K562 (cell line): ENCODE data around the gene SUFU. TPM values are rescaled to one million over a fixed set of nuclear protein-coding genes. Genes with fewer than 3 reads are reported as not detected.

Experiments used
- CBX3 ChIP-seq, 2 experiments: IDR thresholded peaks; 1 replicate in 1 of 2; 2 replicates in 1 of 2; pipeline ENCODE4 v1.6.1; 2012; ENCODE audit warnings: inconsistent platforms in 2 of 2, low read length in 2 of 2, borderline replicate concordance in 1 of 2, control low read depth in 1 of 2
- CEBPB ChIP-seq: fragments of 450-650 bp; IDR thresholded peaks from 2 replicates; pipeline ENCODE4 v1.6.1; 2016; ENCODE audit warnings: missing genetic modification characterization, missing compliant biosample characterization
- CEBPG ChIP-seq, 3 experiments: fragments of 200-800 bp in 1 of 3; sonication (Bioruptor generic) in 1 of 3; sonication (generic) in 1 of 3; formaldehyde crosslinking in 1 of 3; IDR thresholded peaks in 2 of 3; conservative IDR thresholded peaks in 1 of 3; 2 replicates each; pipeline versions ENCODE4 v1.6.1 to v1.8.0; 2016 to 2022; ENCODE audit warnings: missing compliant biosample characterization in 2 of 3, missing genetic modification characterization in 2 of 3, mild to moderate bottlenecking in 1 of 3, missing genetic modification reagents in 1 of 3
- HINFP ChIP-seq: fragments of 450-650 bp; conservative IDR thresholded peaks from 2 replicates; pipeline ENCODE4 v1.6.1; 2016; ENCODE audit warnings: missing genetic modification characterization, low read depth, mild to moderate bottlenecking, control low read depth, missing compliant biosample characterization
- KLF16 ChIP-seq: IDR thresholded peaks from 2 replicates; pipeline ENCODE4 v1.6.1; 2016; ENCODE audit warnings: antibody characterized with exemption
- MITF ChIP-seq: IDR thresholded peaks from 2 replicates; pipeline ENCODE4 v1.6.1; 2014; ENCODE audit warnings: antibody characterized with exemption
- PML ChIP-seq: IDR thresholded peaks from 2 replicates; pipeline ENCODE4 v1.6.1; 2012; ENCODE audit warnings: low read length, inconsistent platforms
- SMAD3 ChIP-seq: fragments of 450-650 bp; formaldehyde crosslinking; conservative IDR thresholded peaks from 2 replicates; pipeline ENCODE4 v1.4.0; 2020; ENCODE audit warnings: mild to moderate bottlenecking
- TCF15 ChIP-seq: fragments of 250-450 bp; sonication (Bioruptor Pico); IDR thresholded peaks from 2 replicates; pipeline ENCODE4 v1.8.0; 2022; ENCODE audit warnings: moderate library complexity, mild to moderate bottlenecking, inconsistent platforms
- TFAP4 ChIP-seq: sonication (generic); formaldehyde crosslinking; IDR thresholded peaks from 2 replicates; pipeline ENCODE4 v1.8.0; 2022; ENCODE audit warnings: missing genetic modification reagents, mild to moderate bottlenecking, moderate library complexity, borderline replicate concordance
- ZNF274 ChIP-seq: IDR thresholded peaks from 2 replicates; pipeline ENCODE4 v1.6.1; 2011; ENCODE audit warnings: low read depth, mild to moderate bottlenecking, low read length, moderate library complexity, borderline replicate concordance
- ZNF445 ChIP-seq: fragments of 250-450 bp; sonication (Bioruptor Pico); IDR thresholded peaks from 2 replicates; pipeline ENCODE4 v1.4.0; 2020; ENCODE audit warnings: low read depth, mild to moderate bottlenecking, moderate library complexity
- polyA plus RNA-seq, 8 experiments: library from polyadenylated mRNA; depleted of rRNA in 4 of 8; stranded (reverse) in 5 of 8; unstranded in 3 of 8; fragments of >200 nt; fragmentation: Nextera tagmentation in 2 of 8; fragmentation: Illumina TruSeq in 1 of 8; extraction: Ambion mirVana in 2 of 8; extraction: Trizol in 1 of 8; gene quantifications; 2 replicates each; pipeline versions ENCODE4 v1.2.1 to v1.2.3, GENCODE V29; 2011 to 2014; ENCODE audit warnings: inconsistent platforms in 1 of 8, missing spikeins in 1 of 8
- total RNA-seq, 7 experiments: library from RNA; depleted of rRNA in 6 of 7; stranded (reverse); fragments of >200 nt in 6 of 7; fragmentation: Illumina TruSeq in 2 of 7; extraction: Trizol in 2 of 7; gene quantifications; 2 replicates each; pipeline versions ENCODE4 v1.2.1 to v1.2.3, GENCODE V29; 2011 to 2021; ENCODE audit warnings: low replicate concordance in 1 of 7
- TF ChIP-seq, protein P1 (sequence below): fragments of 450-650 bp; IDR thresholded peaks from 2 replicates; pipeline ENCODE4 v1.6.1; 2016; ENCODE audit warnings: missing biosample characterization, missing genetic modification characterization

The SUFU gene
- total and polyA plus RNA-seq, 9 of the 15 experiments (the other 6 are each of a cell fraction or from before 2014, with no cell fraction given) = 0.59 to 6.3 (median 0.82) TPM

DNA sequence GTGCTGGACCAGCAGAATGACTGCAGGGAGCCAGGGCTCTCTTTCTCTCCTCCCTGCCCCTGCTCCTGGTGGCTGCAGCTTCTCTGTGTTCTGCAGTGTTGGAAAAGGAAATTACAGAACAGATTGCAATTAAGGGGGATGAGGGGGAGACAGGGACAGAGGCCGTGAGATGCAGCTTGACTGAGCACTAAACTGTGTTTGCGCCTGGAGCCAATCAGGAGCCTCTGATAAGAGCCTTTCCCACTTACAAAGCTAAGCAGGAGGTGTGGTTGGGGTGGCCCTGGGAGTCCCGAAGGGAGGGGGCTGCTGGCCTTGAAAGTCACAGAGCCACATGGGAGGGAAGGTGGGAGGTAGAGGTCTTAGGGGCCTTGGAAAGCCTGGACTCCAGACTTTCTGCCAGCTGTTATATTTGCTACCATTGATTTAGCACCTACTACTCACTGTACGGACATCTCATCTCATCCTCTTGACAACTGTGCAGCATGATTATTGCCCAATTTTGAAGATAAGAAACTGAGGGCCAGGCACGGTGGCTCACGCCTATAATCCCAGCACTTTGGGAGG, 167.2 kb downstream of the SUFU start (continued):
- TF ChIP-seq MITF = no peak
- no peak for TF ChIP-seq HINFP
- TF ChIP-seq ZNF274 = no peak
- no peak for TF ChIP-seq ZNF445
- TF ChIP-seq KLF16 = no peak
- TF ChIP-seq, protein P1, sequence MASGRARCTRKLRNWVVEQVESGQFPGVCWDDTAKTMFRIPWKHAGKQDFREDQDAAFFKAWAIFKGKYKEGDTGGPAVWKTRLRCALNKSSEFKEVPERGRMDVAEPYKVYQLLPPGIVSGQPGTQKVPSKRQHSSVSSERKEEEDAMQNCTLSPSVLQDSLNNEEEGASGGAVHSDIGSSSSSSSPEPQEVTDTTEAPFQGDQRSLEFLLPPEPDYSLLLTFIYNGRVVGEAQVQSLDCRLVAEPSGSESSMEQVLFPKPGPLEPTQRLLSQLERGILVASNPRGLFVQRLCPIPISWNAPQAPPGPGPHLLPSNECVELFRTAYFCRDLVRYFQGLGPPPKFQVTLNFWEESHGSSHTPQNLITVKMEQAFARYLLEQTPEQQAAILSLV (tag) = peak; percentile 34; the same call in 1 of the 2 replicates
- TF ChIP-seq CBX3 (IDR thresholded peaks at IDR 0.05; ENCODE audit: borderline replicate concordance in 1 of 2, low read length in 2 of 2) = no peak
- no peak for TF ChIP-seq SMAD3 (CRISPR knock-in tag)
- peak; percentile 59; the same call in 1 of the 2 replicates for TF ChIP-seq TFAP4 (CRISPR knock-in tag)
- TF ChIP-seq CEBPG (CRISPR knock-in tag; IDR thresholded peaks at IDR 0.05) = peak; percentile 19; the same call in 1 of the 2 replicates
- peak; percentile 58 to 67; a peak in 3 of 4 replicates for TF ChIP-seq CEBPG (tag; conservative IDR thresholded peaks at IDR 0.05 in 1 of 2, IDR thresholded peaks at IDR 0.05 in 1 of 2)
- no peak for TF ChIP-seq PML
- TF ChIP-seq TCF15 (CRISPR knock-in tag) = no peak
- peak; percentile 91 for TF ChIP-seq CEBPB (tag)
